Measurements from ENCODE around the gene WDR20. TPM values are rescaled to one million over a fixed set of nuclear protein-coding genes. Genes with fewer than 3 reads are reported as not detected.
A peak's percentile ranks its signal among the peaks of the same experiment; 100 is the strongest.

Gene WDR20
- total RNA-seq, 2 experiments from 2014 or later = 13.3 to 31.0 TPM

DNA sequence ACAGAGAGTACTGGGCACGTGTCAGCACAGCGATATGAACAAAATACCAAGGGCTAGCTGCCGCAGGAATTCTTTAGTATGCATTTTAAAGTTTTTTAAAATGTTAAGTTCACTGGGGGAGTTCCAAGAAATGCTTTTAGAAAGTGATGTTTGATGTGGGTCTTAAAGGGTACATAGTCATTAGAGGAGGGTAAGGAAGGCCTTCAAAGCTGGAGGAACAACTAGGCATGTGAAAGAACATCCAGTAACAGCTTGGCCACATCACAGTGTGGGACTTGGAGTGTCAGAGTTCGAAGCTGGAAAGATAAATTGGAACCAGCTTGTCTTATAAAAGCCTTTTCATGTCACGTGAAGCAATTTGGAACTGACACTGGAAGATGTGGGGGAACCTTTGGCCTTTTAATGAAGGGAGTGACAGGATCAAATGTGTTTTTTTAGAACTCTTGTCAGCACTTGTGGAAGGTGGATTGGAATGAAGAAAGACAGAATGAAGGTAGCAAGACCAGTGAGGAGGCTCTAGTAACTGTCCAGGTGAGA lies 57.7 kb downstream of the WDR20 start:
- H3K9me3 ChIP-seq (ENCODE audit: low read length) = no peaks in the 10 kb centered on the region
- intact Hi-C loops (cut with micrococcal nuclease; ENCODE audit: unreplicated experiment) = no loop called here
- BruUV-seq (replicated peaks) = no TSS peak
- H3K4me1 ChIP-seq (ENCODE audit: insufficient read depth, low read length, poor library complexity, severe bottlenecking) = peaks cover 25% of the 10 kb centered on the region
- no peaks in the 10 kb centered on the region for H4K20me1 ChIP-seq (ENCODE audit: insufficient read depth, low read length)
- peaks cover 6% of the 10 kb centered on the region; the same call in 1 of the 2 replicates for H3K79me2 ChIP-seq (ENCODE audit: insufficient read depth, low read depth, low read length)
- peaks cover 47% of the 10 kb centered on the region; the same call in 1 of the 2 replicates for H3K36me3 ChIP-seq (ENCODE audit: insufficient read depth, low read length)
- no peak overlapping the region for H3K27ac ChIP-seq (ENCODE audit: low read depth, low read length, poor library complexity, severe bottlenecking)
- ChIA-PET CTCF (ENCODE audit: unreplicated experiment) (no interaction called here), POLR2A (interaction anchor here (1.0 kb wide), 1 partner anchor 9 kb away, joined by 3 read pairs; no protein-coding TSS in a partner anchor)
- no peak overlapping the region for H3K4me3 ChIP-seq (ENCODE audit: low read depth, low read length, poor library complexity, severe bottlenecking)
- H2AFZ ChIP-seq (ENCODE audit: low read length) = no peak overlapping the region
- DNase-seq (ENCODE audit: low spot score) = no peak
- H3K4me2 ChIP-seq (ENCODE audit: low read length) = no peak overlapping the region
- no peaks in the 10 kb centered on the region for H3K9me2 ChIP-seq (ENCODE audit: insufficient read depth, low read length)
- TF ChIP-seq EZH2phosphoT487 (IDR thresholded peaks at IDR 0.05; ENCODE audit: borderline replicate concordance, low read depth, low read length) = no peak
- TF ChIP-seq, protein P1, sequence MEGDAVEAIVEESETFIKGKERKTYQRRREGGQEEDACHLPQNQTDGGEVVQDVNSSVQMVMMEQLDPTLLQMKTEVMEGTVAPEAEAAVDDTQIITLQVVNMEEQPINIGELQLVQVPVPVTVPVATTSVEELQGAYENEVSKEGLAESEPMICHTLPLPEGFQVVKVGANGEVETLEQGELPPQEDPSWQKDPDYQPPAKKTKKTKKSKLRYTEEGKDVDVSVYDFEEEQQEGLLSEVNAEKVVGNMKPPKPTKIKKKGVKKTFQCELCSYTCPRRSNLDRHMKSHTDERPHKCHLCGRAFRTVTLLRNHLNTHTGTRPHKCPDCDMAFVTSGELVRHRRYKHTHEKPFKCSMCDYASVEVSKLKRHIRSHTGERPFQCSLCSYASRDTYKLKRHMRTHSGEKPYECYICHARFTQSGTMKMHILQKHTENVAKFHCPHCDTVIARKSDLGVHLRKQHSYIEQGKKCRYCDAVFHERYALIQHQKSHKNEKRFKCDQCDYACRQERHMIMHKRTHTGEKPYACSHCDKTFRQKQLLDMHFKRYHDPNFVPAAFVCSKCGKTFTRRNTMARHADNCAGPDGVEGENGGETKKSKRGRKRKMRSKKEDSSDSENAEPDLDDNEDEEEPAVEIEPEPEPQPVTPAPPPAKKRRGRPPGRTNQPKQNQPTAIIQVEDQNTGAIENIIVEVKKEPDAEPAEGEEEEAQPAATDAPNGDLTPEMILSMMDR (conservative IDR thresholded peaks at IDR 0.05; ENCODE audit: low read length) = no peak

- CTCF ChIA-PET (ENCODE audit: unreplicated experiment) = interaction anchor here (0.6 kb wide), 1 partner anchor 208 kb away, joined by 3 read pairs; no protein-coding TSS in a partner anchor
- Histone ChIP-seq H3K9me3 (ENCODE audit: low read length) (no peaks in the 10 kb centered on the region), H3K4me3 (ENCODE audit: low read depth, low read length, poor library complexity, severe bottlenecking) (peak overlapping the region; percentile 19), H3K9me2 (ENCODE audit: insufficient read depth, low read length) (no peaks in the 10 kb centered on the region), H3K4me2 (ENCODE audit: low read length) (peak overlapping the region; percentile 51), H4K20me1 (ENCODE audit: insufficient read depth, low read length) (no peaks in the 10 kb centered on the region), H3K36me3 (ENCODE audit: insufficient read depth, low read length) (peaks cover 43% of the 10 kb centered on the region; the same call in 1 of the 2 replicates), H3K79me2 (ENCODE audit: insufficient read depth, low read depth, low read length) (peaks cover 6% of the 10 kb centered on the region; the same call in 1 of the 2 replicates), H3K4me1 (ENCODE audit: insufficient read depth, low read length, poor library complexity, severe bottlenecking) (peaks cover 51% of the 10 kb centered on the region), H3K27ac (ENCODE audit: low read depth, low read length, poor library complexity, severe bottlenecking) (peak overlapping the region; percentile 17), H2AFZ (ENCODE audit: low read length) (no peak overlapping the region)
- POLR2A ChIA-PET = interaction anchor here (0.6 kb wide), 3 partner anchors 20 to 1587 kb away, joined by 3 to 4 read pairs (median 4); no protein-coding TSS in a partner anchor
- no TSS peak for BruUV-seq (replicated peaks)
- no peak for TF ChIP-seq EZH2phosphoT487 (IDR thresholded peaks at IDR 0.05; ENCODE audit: borderline replicate concordance, low read depth, low read length)
- TF ChIP-seq, protein P1 (conservative IDR thresholded peaks at IDR 0.05; ENCODE audit: low read length) = no peak
- intact Hi-C loops (cut with micrococcal nuclease; ENCODE audit: unreplicated experiment) = no loop called here
- peak; percentile 7 for DNase-seq (ENCODE audit: low spot score)
Measured at GRCh38 chr14:102200690-102201352, 61.1 kb downstream of the WDR20 start.
